NCI-H2227 treated with DMSO at 0.1 percent for 48 hours (cell line): ENCODE data around the gene DISP2.
A peak's percentile ranks its signal among the peaks of the same experiment; 100 is the strongest.

ENCODE experiments used
- DNase-seq: peaks from one replicate; lab custom pipeline; 2025; lab: John Stamatoyannopoulos, UW

The DISP2 gene, protein sequence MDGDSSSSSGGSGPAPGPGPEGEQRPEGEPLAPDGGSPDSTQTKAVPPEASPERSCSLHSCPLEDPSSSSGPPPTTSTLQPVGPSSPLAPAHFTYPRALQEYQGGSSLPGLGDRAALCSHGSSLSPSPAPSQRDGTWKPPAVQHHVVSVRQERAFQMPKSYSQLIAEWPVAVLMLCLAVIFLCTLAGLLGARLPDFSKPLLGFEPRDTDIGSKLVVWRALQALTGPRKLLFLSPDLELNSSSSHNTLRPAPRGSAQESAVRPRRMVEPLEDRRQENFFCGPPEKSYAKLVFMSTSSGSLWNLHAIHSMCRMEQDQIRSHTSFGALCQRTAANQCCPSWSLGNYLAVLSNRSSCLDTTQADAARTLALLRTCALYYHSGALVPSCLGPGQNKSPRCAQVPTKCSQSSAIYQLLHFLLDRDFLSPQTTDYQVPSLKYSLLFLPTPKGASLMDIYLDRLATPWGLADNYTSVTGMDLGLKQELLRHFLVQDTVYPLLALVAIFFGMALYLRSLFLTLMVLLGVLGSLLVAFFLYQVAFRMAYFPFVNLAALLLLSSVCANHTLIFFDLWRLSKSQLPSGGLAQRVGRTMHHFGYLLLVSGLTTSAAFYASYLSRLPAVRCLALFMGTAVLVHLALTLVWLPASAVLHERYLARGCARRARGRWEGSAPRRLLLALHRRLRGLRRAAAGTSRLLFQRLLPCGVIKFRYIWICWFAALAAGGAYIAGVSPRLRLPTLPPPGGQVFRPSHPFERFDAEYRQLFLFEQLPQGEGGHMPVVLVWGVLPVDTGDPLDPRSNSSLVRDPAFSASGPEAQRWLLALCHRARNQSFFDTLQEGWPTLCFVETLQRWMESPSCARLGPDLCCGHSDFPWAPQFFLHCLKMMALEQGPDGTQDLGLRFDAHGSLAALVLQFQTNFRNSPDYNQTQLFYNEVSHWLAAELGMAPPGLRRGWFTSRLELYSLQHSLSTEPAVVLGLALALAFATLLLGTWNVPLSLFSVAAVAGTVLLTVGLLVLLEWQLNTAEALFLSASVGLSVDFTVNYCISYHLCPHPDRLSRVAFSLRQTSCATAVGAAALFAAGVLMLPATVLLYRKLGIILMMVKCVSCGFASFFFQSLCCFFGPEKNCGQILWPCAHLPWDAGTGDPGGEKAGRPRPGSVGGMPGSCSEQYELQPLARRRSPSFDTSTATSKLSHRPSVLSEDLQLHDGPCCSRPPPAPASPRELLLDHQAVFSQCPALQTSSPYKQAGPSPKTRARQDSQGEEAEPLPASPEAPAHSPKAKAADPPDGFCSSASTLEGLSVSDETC (N-terminal part only)

DNA sequence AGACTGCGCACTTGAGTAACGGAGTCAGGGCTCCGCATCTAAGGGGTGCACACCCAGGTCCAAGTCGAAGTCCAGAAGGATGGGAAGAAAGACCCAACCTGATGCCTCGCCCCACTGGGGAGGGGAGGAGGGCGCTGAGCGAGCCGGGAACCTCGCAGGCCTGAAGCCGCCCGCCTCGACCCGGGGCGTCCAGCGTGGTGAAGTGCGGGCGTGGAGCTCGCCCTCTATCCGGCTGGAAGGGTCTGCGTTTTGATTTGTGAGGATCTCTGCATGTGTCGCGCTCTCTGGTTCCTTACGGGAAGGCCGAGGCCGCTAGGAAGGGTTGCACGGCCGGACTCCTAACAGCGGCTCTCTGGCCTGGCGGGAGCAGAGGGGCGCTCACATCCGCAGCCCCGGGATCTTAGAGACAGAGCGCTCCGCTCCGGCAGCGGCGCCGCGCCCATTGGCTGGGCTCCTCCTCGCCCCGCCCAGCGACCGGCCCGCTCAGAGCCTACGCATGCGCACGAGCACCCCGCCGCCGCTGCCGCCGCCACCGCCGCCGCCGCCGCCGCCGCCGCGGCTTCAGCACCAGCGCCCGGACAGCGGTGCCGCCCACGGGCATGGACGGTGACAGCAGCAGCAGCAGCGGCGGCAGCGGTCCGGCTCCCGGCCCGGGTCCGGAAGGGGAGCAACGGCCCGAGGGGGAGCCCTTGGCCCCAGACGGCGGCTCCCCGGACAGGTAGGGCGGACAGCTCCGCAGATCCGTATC lies at the start of gene DISP2:
DISP2 (plus strand) TSS at position 497 of the 748 bp plus-strand sequence; CDS start at position 600, 103 bp downstream.
- DNase-seq, result peak; percentile 81

DNA sequence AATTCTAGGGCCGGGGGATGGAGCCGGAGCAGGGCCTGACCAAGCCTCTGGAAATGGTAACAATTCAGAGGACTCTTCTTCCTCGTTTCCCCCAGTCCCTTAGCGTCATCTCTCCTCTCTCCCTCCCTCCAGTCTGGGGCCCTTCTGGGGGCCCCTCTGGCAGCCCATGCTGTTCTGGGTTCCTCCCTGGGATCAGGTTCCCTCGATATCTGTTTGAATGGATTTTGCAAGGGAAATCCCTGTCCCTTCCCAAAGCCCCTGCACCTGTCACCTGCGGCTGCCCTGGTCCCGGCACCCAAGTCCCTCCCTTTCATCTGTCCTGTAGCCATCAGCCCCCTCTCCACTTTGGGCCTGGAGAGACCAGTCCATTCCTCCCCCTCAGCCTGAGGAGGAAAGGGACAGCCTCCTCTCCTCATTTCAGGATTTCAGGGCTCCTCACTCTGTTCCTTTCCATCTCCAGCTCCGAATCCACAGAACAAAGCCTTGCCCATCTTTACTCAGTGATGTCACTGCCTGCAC lies 48.6 kb upstream of the DISP2 start:
- no peak for DNase-seq

DNA sequence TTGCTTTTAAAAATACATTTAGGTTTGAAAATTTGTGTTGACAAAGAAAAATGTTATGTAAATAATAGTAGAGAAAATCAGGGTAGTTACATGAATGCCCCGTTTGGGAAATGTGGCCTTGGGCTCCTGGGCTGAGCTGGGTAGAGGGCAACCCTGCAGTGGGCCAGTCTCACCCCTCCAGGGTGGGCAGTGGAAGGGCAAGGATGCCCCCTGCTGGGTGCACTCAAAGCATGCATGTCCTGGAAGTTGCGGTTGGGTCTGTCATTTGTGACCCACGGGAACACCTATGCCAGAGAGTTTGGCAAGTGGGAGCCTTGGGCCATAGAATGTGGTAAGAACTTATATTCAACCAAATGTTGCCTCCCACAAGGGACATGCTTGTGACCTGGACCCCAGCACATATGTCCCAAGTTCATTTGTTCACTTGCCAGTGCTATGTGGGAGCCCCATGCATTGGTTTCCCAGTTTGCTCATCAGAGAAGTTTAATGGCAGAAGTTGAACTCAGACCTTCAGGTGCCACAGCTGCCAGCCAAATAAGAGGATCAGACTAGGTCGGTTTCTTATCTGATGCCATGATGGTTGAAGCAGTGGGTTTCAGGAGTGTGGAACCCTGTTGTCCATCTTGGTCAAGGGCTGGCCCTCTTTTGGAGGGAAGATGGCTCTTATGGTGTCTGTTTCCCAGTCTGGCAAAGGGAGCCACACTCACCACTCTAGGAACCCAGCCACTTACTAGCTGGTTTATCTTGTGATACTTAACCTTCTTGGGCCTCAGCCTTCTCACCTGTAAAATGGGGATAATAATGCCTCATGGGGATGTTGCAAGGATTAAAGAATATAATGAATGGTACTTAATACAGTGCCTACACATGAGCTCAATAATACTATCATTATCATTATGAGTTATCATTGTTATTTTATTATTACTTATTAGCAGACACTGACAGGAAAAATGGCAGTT lies 47.7 kb upstream of the DISP2 start:
- DNase-seq, result no peak

DNA sequence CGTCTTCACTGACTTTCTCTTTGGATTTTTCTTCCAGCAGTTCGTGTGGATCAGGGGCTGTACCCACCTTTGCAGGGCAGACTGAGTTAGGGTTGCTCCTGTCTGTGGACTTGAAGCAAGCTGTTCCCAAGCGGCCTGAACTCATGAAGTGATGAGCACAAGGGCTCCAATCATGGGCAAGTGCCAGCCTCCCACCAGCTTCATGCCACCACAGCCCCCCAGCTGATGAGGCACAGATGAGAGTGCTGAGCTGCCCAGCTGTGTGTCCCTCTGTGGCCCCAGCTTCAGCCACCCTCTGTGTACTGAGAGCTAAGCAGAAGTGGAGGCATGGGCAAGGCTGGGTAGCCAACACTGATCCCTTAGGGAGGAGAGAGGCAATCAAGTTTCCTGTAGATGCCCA lies 47.0 kb upstream of the DISP2 start:
- DNase-seq, result no peak

DNA sequence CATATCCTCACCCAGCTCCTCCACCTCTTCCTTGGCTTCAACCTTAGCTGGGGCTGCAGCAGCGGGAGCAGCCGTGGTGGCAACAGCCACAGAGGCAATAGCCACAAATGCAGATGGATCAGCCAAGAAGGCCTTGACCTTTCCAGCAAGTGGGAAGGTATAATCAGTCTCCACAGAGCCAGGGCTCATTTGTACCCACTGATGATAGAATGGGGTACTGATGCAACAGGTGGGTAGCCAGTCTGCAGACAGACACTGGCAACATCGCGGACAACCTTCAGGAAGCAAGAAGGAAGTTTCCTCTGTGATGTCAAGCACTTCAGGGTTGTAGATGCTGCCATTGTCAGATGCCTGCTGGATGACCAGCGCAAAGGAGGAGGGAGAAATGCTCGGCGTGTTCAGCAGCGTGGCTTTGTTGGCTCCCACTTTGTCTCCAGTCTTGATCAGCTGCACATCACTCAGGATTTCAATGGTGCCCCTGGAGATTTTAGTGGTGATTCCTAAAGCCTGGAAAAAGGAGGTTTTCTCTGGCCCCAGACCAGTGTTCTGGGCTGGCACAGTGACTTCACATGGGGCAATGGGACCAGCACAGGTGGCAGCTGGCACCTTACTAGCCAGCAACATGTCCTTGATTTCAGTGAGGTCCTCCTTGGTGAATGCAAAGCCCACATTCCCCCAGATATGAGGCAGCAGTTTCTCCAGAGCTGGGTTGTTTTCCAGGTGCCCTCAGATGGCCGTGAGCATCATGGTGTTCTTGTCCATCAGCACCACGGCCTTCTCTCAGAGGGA lies 45.5 kb upstream of the DISP2 start:
- DNase-seq, result no peak

DNA sequence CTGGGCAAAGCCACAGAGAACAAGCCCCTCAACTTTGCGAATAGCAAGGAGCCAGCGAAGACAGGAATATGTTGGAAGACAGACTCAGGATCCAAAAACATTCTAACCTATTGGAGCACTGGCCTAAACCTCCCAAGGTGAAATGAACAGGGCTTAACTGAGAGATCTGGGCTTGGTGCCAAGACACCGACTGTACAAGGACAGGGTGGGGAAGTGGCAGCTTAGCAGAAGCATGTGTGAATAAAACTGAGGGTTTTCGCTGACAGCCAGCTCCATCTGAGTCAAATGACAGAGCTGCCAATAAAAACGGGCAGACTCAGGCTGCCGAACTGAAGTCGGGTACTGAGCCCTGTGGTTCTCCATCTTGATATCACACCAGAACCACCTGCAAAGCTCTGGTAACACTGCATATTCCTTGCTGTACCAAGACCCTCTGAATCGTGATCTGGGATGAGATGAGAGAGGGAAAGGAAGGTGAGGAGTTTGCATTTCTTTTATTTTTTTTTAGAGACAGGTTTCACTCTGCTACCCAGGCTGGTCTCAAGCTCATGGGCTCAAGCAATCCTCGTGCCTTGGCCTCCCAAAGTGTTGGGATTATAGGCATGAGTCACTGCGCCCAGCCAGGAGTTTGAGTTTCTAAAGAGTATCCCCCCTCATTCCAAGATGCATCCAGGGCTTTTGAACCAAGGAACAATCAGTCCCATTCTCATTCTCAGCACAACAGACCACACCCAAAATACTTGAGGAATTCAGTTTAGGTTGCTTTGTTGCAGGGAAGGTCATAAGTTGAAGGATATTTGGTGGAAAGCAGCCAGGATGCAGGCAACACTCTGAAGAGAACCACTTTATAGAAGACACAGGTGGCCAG lies 44.3 kb upstream of the DISP2 start:
- DNase-seq, result peak; percentile 46

DNA sequence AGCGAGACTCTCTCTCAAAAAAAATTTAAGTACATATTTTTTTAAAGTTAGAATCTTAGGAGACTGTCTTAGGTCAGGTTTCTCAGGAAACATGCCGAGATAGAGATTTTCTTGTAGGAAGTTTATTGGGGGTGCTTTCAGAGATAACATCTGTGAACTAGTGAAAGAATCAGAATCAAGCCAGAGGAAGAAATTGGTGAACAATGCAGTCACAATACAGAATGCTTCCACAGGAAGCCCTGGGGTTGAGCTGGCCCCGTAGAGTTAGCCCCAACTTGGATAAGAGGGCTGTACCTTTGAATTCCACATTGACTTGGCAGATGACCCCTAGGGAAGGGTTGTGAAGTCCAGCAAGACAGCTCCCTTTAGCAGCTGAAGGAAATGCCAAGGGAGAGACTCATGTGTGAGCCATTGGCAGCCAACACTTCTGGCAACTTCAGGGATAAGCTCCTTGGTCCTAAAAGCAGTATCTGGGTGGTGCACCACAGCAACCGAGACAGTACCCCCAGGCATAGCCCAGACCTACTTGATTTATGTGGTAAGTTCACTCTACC lies 43.2 kb upstream of the DISP2 start:
- no peak for DNase-seq

DNA sequence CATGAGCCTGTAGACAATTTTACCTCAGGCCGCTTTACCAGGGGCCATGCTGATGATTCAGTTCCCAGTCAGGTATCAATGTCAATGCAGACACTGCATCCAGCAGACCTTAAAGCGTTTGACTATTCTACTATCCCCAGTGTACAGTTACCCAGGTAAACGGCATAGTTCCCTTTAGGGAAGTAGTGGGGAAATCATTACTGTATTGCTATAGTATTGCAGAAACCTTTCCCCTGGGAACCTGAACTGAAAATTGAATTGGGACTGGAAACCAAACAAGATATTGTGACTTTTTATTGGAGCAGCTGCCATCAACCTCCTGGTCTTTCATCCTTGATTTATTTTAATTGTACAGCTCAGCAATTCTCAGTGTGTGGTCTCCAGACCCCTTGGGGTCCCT lies 41.1 kb upstream of the DISP2 start:
- no peak for DNase-seq

DNA sequence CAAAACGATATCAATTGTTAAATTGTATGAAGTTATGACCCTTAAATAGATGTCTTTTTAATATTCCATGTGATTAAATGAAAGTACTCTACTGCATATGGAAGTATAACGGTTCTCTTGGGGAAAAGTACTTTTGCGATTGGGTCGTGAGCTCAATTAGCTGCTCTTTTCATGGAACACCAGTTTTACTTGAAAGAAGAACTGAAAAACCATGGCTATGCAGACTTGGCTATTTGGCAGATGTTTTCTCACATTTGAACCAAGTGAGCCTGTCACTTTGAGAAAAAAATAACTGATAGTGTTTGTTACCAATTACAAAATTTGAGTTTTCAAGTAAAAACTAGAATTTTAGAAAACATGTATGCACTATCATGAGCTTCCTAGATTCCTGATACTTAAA lies 40.4 kb upstream of the DISP2 start:
- no peak for DNase-seq

DNA sequence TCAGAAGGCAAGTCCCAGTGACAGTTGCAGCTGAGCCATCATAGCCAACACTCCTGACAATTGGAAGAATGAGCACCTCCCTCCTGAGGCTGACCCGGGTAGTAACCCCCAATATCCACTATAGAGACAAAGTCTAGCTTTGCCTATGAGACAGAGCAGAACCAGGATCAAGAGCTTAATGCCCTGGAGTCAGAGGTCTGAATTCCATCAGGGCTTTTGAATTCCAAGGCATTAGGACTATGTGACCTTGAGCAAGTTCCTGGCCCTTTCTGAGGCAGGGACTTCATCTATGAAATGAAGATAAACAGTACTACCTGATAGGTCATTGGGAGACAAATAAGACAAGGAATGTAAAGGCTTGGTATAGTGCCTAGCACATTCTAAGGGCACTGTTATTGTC lies 37.6 kb upstream of the DISP2 start:
- DNase-seq, result no peak

DNA sequence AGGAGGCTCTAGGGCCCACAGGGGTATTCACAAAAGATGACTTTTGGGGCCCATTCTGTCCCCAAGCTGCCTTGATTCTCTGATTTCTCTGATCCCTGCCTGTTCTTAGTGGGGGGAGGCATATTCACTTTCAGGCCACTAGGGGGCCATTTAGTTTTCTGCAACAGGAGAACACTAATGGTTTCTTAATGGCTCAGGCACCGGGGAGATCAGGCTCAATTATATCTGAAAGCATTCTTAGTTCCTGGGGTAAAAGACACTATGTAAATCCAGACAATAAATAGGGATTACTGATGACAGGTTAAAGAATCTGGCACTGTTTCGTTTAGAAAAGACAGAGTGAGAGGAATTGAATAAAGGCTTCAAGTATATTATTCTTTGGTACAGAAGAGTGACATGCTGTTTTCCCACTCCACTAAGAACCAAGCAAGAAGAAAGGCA lies 37.1 kb upstream of the DISP2 start:
- peak; percentile 59 for DNase-seq

DNA sequence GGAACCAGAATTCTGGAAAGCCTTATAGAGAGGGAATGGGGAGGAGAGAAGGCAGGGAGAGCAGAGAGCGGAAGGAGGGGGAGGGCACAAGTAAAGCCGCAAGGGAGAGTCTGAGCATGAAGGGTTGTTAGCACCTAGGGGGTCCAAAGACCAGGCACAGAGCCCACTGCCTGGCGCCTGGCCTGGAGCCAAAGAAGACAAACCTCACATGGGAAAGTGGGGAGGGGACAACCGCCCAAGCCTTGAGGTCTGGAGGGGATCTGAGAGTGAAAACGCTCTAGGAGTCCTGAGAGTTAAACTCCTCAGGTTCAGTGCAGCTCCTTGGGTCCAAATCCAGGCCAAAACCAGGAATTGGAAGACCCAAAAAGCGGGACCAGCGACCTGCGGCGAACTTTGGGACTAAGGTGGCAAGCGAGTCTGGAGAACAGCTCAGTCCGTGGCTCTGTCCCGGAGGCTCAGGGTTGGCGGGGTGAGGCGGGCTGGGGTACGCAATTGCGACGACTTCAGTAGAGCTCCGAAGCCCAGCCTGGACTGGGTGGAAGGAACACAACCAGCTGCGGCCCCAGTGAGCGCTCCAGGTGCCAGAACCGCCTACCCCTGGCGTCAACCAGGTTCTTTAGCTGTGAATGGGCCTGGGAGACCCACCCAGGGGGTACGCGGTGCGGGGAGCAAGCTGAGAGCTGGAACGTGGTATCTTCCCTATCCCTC lies 35.3 kb upstream of the DISP2 start:
- DNase-seq, result peak; percentile 38

DNA sequence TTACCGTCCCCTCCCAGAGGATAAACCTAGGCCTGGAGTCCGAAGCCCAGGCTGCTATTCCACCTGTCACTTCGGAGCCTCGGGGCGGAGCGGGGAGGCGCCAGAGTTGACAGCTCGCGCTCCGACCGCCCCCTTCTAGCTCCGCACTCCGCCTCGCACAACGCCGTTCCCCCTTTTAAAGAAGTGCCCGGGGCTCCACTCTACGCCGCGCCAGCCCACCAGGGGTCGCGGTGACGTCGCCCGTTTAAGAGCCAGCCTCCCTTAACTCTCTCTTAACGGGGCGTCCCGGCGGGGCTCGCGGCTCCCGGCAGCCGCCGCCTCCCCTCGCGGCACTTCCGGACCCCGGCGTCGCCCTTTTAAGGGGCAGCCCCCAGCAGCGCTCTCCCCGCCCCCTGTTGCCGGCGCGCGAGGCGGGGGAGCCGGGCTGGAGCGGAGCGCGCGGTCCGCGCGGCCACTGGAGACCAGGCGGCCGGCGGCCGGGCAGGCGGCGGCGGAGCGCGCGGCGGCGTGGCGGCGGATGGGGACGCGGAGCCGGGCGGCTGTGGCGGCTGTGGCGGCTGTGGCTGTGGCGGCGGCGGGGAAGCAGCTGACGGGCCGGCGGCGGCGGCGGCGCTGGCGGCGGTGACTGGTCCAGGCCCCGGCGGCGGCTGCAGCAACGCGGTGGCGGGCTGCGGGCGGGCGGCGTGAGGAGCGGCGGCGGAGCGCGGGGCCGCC lies 34.6 kb upstream of the DISP2 start, which contains the start of gene INAFM2:
INAFM2 (plus strand) TSS at position 454 of the 714 bp plus-strand sequence. CDS start 364 bp downstream, outside the sequence.
- peak; percentile 91 for DNase-seq

DNA sequence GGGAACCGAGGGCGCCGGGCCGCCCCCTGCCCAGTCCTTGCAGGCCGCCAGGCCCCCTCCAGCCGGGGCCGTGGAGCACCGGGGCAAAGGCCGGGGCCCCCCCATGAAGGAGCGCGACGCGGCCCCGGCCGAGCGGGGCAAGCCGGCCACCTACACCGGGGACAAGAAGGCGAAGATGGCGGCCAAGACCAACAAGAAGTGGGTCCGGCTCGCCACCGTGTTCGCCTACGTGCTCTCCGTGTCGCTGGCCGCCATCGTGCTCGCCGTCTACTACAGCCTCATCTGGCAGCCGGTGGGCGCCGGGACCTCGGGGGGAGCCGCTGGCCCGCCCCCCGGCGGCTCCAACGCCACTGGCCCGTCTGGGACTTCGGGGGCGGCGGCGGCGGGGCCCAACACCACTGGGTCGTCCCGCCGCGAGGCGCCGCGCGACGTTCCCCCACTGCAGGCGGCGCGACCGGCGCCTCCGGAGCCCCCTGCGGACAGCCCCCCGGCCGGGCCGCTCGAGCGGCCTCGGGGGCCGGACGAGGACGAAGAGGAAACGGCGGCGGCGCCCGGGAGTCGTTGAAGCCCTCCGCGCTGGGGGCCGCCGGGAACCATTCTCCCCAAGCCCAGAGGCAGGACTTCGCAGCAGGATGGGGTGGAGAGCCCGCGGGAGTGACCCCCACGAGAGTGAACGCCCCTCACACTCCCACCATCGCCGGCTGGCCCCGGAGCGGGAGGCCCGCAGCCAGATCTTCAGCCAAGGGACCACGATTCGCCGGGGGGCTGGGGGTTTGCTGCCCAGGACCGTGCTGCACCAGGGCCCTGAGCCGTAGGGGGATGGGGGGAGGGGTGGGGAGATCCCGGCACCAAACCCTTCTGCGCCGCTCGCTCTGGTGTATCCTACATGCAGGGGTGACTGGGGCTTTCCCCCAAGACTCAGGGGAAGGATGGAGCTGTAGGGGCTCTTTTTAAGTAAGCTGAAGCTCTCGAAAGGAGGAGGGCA lies 33.8 kb upstream of the DISP2 start:
- DNase-seq, result no peak

DNA sequence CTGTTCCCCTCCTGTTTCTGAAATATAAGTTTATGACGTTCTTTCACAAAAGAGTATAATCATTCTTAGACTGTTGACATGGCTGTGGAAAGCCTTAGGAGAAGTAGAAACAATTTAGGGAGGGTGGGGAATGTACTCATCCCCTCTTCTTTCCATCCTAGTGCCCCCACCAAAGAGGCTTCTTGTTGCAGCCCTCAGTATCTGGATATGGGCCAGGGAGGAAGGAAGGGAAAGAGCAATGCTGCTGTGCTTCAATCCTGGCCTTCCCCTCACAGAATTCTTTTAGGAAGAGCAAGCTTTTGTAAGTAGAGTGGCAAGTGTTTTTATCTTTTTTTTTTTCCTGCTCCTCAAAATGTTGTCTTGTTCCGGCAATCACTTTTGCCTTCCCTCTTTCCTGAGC lies 32.8 kb upstream of the DISP2 start:
- no peak for DNase-seq
